Measurements from ENCODE around the gene OR2S2.
"Not testable (repeated sequence)": the region's sequence is repeated elsewhere in the genome, so short reads cannot be mapped to it uniquely, and the experiment has no call there.

Gene OR2S2

GRCh38 chr9:35958104-35958837 is at the start of gene OR2S2:
TSS of gene OR2S2 (minus strand) at chr9:35958154. CDS start at chr9:35958098, 56 bp downstream.
- no peak for DNase-seq (ENCODE audit: low spot score)

- DNase-seq (ENCODE audit: low spot score): peak; percentile 44
Measured at GRCh38 chr9:36007316-36007708, 49.4 kb upstream of the OR2S2 start.

- no peak for DNase-seq (ENCODE audit: low spot score)
Measured at GRCh38 chr9:36006549-36007315, 48.8 kb upstream of the OR2S2 start.

- DNase-seq (ENCODE audit: low spot score): no peak
Measured at GRCh38 chr9:36005891-36006290, 47.9 kb upstream of the OR2S2 start.

GRCh38 chr9:35998333-35998732 is 40.4 kb upstream of the OR2S2 start:
- DNase-seq (ENCODE audit: low spot score): no peak

GRCh38 chr9:35997016-35997415 is 39.1 kb upstream of the OR2S2 start:
- not testable (repeated sequence) for DNase-seq (ENCODE audit: low spot score)

GRCh38 chr9:35996358-35996970 is 38.5 kb upstream of the OR2S2 start:
- DNase-seq (ENCODE audit: low spot score): no peak

GRCh38 chr9:35994959-35995358 is 37.0 kb upstream of the OR2S2 start:
- DNase-seq (ENCODE audit: low spot score): no peak

GRCh38 chr9:35993976-35994720 is 36.2 kb upstream of the OR2S2 start:
- DNase-seq (ENCODE audit: low spot score): no peak

GRCh38 chr9:35993136-35993535 is 35.2 kb upstream of the OR2S2 start:
- DNase-seq (ENCODE audit: low spot score): not testable (repeated sequence)

GRCh38 chr9:35990155-35990554 is 32.2 kb upstream of the OR2S2 start:
- DNase-seq (ENCODE audit: low spot score): no peak

GRCh38 chr9:35984021-35984420 is 26.1 kb upstream of the OR2S2 start:
- DNase-seq (ENCODE audit: low spot score): no peak

GRCh38 chr9:35981699-35982098 is 23.7 kb upstream of the OR2S2 start:
- DNase-seq (ENCODE audit: low spot score): no peak

GRCh38 chr9:35980289-35981011 is 22.5 kb upstream of the OR2S2 start:
- no peak for DNase-seq (ENCODE audit: low spot score)

- no peak for DNase-seq (ENCODE audit: low spot score)
Measured at GRCh38 chr9:35978792-35979191, 20.8 kb upstream of the OR2S2 start.

GRCh38 chr9:35976726-35977125 is 18.8 kb upstream of the OR2S2 start:
- peak; percentile 57 for DNase-seq (ENCODE audit: low spot score)

- no peak for DNase-seq (ENCODE audit: low spot score)
Measured at GRCh38 chr9:35974800-35975199, 16.8 kb upstream of the OR2S2 start.

GRCh38 chr9:35972093-35972492 is 14.1 kb upstream of the OR2S2 start:
- DNase-seq (ENCODE audit: low spot score): no peak

- no peak for DNase-seq (ENCODE audit: low spot score)
Measured at GRCh38 chr9:35967042-35967441, 9.1 kb upstream of the OR2S2 start.

GRCh38 chr9:35966433-35966832 is 8.5 kb upstream of the OR2S2 start:
- DNase-seq (ENCODE audit: low spot score): no peak

GRCh38 chr9:35965011-35965410 is 7.1 kb upstream of the OR2S2 start:
- DNase-seq (ENCODE audit: low spot score): no peak
